Hematopoietic multipotent progenitor cell treated with erythropoietin and hydrocortisone succinate and interleukin-3 and kit ligand, for 6 days (in vitro differentiated cells): Measurements from ENCODE around the gene C15orf61.
A peak's percentile ranks its signal among the peaks of the same experiment; 100 is the strongest.

Experiments
- DNase-seq: peaks from one replicate; pipeline ENCODE4 v3.0.0-alpha.2; 2015

C15orf61 gene

GRCh38 chr15:67515090-67515489 is 5.8 kb upstream of the C15orf61 start:
- no peak for DNase-seq

GRCh38 chr15:67515557-67515956 is 5.4 kb upstream of the C15orf61 start:
- DNase-seq, result no peak

- DNase-seq, result peak; percentile 55
Measured at GRCh38 chr15:67520321-67521028, 456 bp upstream of the C15orf61 start.

- DNase-seq, result peak; percentile 33
Measured at GRCh38 chr15:67521783-67522568, 1.0 kb downstream of the C15orf61 start.

GRCh38 chr15:67523330-67523729 is 2.4 kb downstream of the C15orf61 start:
- DNase-seq, result no peak

GRCh38 chr15:67524235-67524634 is 3.3 kb downstream of the C15orf61 start:
- DNase-seq, result no peak

GRCh38 chr15:67528513-67528912 is 7.6 kb downstream of the C15orf61 start:
- no peak for DNase-seq

GRCh38 chr15:67531379-67531914 is 10.5 kb downstream of the C15orf61 start:
- DNase-seq, result peak; percentile 25

- no peak for DNase-seq
Measured at GRCh38 chr15:67533873-67534272, 12.9 kb downstream of the C15orf61 start.

- DNase-seq, result no peak
Measured at GRCh38 chr15:67534360-67534759, 13.4 kb downstream of the C15orf61 start.

GRCh38 chr15:67537771-67538170 is 16.8 kb downstream of the C15orf61 start:
- DNase-seq, result no peak

GRCh38 chr15:67542420-67543347 is 21.8 kb downstream of the C15orf61 start, which contains the start of gene MAP2K5:
MAP2K5 (plus strand) TSS chr15:67542703; CDS start chr15:67543336, 633 bp downstream.
- DNase-seq, result peak; percentile 92

- peak; percentile 18 for DNase-seq
Measured at GRCh38 chr15:67543348-67543718, 22.4 kb downstream of the C15orf61 start.

- no peak for DNase-seq
Measured at GRCh38 chr15:67544475-67544874, 23.5 kb downstream of the C15orf61 start.

GRCh38 chr15:67545864-67546263 is 24.9 kb downstream of the C15orf61 start:
- DNase-seq, result no peak

- no peak for DNase-seq
Measured at GRCh38 chr15:67547064-67547463, 26.1 kb downstream of the C15orf61 start.

GRCh38 chr15:67547836-67548235 is 26.9 kb downstream of the C15orf61 start:
- DNase-seq, result no peak

- no peak for DNase-seq
Measured at GRCh38 chr15:67548236-67548852, 27.4 kb downstream of the C15orf61 start.

- DNase-seq, result peak; percentile 22
Measured at GRCh38 chr15:67548862-67549651, 28.1 kb downstream of the C15orf61 start.

GRCh38 chr15:67549736-67550135 is 28.8 kb downstream of the C15orf61 start:
- no peak for DNase-seq

GRCh38 chr15:67550522-67550921 is 29.6 kb downstream of the C15orf61 start:
- DNase-seq, result no peak
